ENCODE data around the gene SNRPD3. TPM values are rescaled to one million over a fixed set of nuclear protein-coding genes. Genes with fewer than 3 reads are reported as not detected.
"Not testable (repeated sequence)": the region's sequence is repeated elsewhere in the genome, so short reads cannot be mapped to it uniquely, and the experiment has no call there.

Gene SNRPD3
- total and polyA plus RNA-seq, 4 donors: 57.2 to 128 (median 85.9) TPM

DNA sequence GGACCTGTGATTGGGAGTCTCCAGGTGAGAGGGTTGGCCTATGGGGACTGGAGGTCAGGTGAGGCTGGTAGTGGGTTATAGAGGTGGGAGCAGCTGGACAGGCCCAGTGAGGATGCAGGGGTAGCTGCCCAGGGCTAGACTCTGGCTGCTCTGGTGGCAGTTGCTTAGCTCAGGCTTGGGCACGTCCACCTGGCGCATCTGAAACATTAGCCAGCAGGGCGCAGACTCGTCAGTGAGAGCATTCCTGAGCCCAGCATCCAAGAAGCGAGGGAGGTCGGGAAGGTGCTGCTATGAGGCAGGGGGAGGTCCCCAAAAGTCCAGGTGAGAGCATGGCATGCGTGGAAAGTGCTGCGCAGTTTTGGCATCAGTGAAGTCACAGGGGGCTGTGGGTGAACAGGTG is 43.7 kb downstream of the SNRPD3 start:
- Histone ChIP-seq H3K36me3 (ENCODE audit: control insufficient read depth in 4 of 4, insufficient read depth in 3 of 4, low read depth in 1 of 4, low read length in 3 of 4) (no peaks in the 10 kb centered on the region), H3K4me1 (ENCODE audit: control insufficient read depth in 4 of 4, insufficient read depth in 4 of 4, low read length in 3 of 4) (peaks cover 24 to 44% (median 35%) of the 10 kb centered on the region in 4 donors), H3K9me3 (ENCODE audit: control insufficient read depth in 4 of 4, low read length in 3 of 4) (no peaks in the 10 kb centered on the region), H3K4me3 (ENCODE audit: low read depth in 1 of 3, low read length in 3 of 3) (no peak overlapping the region), H3K9ac (ENCODE audit: low read depth in 1 of 2, low read length in 2 of 2) (no peak overlapping the region), H3K27me3 (ENCODE audit: control insufficient read depth in 4 of 4, insufficient read depth in 4 of 4, low read length in 3 of 4) (no peaks in the 10 kb centered on the region), H3K27ac (ENCODE audit: low read depth in 1 of 2, low read length in 2 of 2) (no peak overlapping the region)
- WGBS: 91% methylated on average over 8 of the region's 8 CpGs
- DNase-seq (ENCODE audit: low spot score): no peak
- TF ChIP-seq YY1 (IDR thresholded peaks at IDR 0.05): no peak
- TF ChIP-seq, protein P1, sequence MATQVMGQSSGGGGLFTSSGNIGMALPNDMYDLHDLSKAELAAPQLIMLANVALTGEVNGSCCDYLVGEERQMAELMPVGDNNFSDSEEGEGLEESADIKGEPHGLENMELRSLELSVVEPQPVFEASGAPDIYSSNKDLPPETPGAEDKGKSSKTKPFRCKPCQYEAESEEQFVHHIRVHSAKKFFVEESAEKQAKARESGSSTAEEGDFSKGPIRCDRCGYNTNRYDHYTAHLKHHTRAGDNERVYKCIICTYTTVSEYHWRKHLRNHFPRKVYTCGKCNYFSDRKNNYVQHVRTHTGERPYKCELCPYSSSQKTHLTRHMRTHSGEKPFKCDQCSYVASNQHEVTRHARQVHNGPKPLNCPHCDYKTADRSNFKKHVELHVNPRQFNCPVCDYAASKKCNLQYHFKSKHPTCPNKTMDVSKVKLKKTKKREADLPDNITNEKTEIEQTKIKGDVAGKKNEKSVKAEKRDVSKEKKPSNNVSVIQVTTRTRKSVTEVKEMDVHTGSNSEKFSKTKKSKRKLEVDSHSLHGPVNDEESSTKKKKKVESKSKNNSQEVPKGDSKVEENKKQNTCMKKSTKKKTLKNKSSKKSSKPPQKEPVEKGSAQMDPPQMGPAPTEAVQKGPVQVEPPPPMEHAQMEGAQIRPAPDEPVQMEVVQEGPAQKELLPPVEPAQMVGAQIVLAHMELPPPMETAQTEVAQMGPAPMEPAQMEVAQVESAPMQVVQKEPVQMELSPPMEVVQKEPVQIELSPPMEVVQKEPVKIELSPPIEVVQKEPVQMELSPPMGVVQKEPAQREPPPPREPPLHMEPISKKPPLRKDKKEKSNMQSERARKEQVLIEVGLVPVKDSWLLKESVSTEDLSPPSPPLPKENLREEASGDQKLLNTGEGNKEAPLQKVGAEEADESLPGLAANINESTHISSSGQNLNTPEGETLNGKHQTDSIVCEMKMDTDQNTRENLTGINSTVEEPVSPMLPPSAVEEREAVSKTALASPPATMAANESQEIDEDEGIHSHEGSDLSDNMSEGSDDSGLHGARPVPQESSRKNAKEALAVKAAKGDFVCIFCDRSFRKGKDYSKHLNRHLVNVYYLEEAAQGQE (IDR thresholded peaks at IDR 0.05): no peak
- TF ChIP-seq, protein P2, sequence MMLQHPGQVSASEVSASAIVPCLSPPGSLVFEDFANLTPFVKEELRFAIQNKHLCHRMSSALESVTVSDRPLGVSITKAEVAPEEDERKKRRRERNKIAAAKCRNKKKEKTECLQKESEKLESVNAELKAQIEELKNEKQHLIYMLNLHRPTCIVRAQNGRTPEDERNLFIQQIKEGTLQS (IDR thresholded peaks at IDR 0.05): no peak
- TF ChIP-seq EGR1 (IDR thresholded peaks at IDR 0.05; ENCODE audit: low read depth in 2 of 2): no peak
- no peak for TF ChIP-seq RXRA (IDR thresholded peaks at IDR 0.05)
- no peak for TF ChIP-seq RAD21 (IDR thresholded peaks at IDR 0.05)
- no peak for TF ChIP-seq NR2F2 (IDR thresholded peaks at IDR 0.05)
- TF ChIP-seq GABPA (IDR thresholded peaks at IDR 0.05 in 1 of 2, conservative IDR thresholded peaks at IDR 0.05 in 1 of 2): no peak
- TF ChIP-seq TAF1 (conservative IDR thresholded peaks at IDR 0.05): no peak
- no peak for TF ChIP-seq HNF4G (IDR thresholded peaks at IDR 0.05)
- TF ChIP-seq FOXA1 (IDR thresholded peaks at IDR 0.05): no peak
- TF ChIP-seq FOXA2 (IDR thresholded peaks at IDR 0.05): no peak
- TF ChIP-seq, protein P3, sequence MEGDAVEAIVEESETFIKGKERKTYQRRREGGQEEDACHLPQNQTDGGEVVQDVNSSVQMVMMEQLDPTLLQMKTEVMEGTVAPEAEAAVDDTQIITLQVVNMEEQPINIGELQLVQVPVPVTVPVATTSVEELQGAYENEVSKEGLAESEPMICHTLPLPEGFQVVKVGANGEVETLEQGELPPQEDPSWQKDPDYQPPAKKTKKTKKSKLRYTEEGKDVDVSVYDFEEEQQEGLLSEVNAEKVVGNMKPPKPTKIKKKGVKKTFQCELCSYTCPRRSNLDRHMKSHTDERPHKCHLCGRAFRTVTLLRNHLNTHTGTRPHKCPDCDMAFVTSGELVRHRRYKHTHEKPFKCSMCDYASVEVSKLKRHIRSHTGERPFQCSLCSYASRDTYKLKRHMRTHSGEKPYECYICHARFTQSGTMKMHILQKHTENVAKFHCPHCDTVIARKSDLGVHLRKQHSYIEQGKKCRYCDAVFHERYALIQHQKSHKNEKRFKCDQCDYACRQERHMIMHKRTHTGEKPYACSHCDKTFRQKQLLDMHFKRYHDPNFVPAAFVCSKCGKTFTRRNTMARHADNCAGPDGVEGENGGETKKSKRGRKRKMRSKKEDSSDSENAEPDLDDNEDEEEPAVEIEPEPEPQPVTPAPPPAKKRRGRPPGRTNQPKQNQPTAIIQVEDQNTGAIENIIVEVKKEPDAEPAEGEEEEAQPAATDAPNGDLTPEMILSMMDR (IDR thresholded peaks at IDR 0.05; ENCODE audit: low read depth, low read length, missing input control): no peak

DNA sequence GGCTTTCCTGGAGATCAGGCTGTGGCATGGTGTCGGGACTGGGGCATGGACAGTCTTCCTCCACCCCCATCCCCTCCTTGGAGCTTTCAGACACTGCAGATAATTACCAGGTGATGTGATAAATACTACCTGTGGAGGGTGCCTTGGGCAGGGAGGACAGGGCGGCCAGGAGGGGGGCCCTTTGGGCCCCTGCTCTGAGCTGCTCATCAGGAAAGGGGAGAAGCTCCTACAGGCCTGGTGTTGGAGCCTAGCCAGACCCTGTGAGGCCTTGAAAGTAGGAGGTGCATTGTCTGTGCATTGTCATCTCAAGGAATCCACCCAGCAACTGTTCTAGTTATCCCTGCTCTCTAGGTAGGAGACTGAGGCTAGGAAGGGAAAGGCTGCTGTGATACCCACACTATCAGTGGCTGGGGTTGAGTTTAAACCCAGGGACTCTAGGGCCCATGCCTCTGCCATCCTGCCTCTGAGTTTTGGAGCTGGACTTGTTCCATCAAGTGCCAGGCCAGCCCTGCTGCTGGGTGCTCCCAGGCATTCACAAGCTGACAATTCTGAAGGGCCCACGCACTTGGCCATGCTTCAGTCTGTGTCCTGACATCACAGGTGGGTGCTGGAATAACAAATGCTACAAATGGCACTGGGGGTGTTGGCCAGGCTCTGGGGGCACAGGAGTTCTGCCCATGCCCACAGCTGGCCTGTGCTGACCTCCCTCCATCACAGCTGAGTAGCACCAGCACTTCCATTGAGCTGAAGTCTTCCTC is 44.3 kb downstream of the SNRPD3 start:
- not testable (repeated sequence) for H3K9me3 ChIP-seq (ENCODE audit: control insufficient read depth in 4 of 4, low read length in 3 of 4); H3K27me3 ChIP-seq (ENCODE audit: control insufficient read depth in 4 of 4, insufficient read depth in 4 of 4, low read length in 3 of 4); H3K9ac ChIP-seq (ENCODE audit: low read depth in 1 of 2, low read length in 2 of 2); H3K36me3 ChIP-seq (ENCODE audit: control insufficient read depth in 4 of 4, insufficient read depth in 3 of 4, low read depth in 1 of 4, low read length in 3 of 4); H3K27ac ChIP-seq (ENCODE audit: low read depth in 1 of 2, low read length in 2 of 2); DNase-seq (ENCODE audit: low spot score); H3K4me3 ChIP-seq (ENCODE audit: low read depth in 1 of 3, low read length in 3 of 3)
- peaks cover 19 to 37% (median 29%) of the 10 kb centered on the region in 4 donors for H3K4me1 ChIP-seq (ENCODE audit: control insufficient read depth in 4 of 4, insufficient read depth in 4 of 4, low read length in 3 of 4)
- WGBS: 94% methylated on average over 3 of the region's 3 CpGs

Data from liver (tissue), 9 donors.